Neural cell (in vitro differentiated cells): Measurements from ENCODE around the gene SMG6.

Experiments
- EP300 ChIP-seq: fragments of 450-650 bp; conservative IDR thresholded peaks from 2 replicates; pipeline ENCODE4 v1.6.1; 2014; ENCODE audit warnings: antibody characterized with exemption, mild to moderate bottlenecking, moderate library complexity; ENCODE audit not compliant: poor library complexity, severe bottlenecking
- EZH2 ChIP-seq: fragments of 200-600, 300-800 bp; shearing (Covaris generic), sonication (generic); IDR thresholded peaks from 2 replicates; pipeline ENCODE4 v1.6.1; 2014; ENCODE audit warnings: antibody characterized with exemption, low read length, borderline replicate concordance, mild to moderate bottlenecking; ENCODE audit not compliant: insufficient read depth, poor library complexity, severe bottlenecking
- MXI1 ChIP-seq: fragments of 450-650 bp; conservative IDR thresholded peaks from 2 replicates; pipeline ENCODE4 v1.6.1; 2014; ENCODE audit warnings: antibody characterized with exemption, mild to moderate bottlenecking; ENCODE audit not compliant: poor library complexity, severe bottlenecking
- POLR2AphosphoS5 ChIP-seq: IDR thresholded peaks from 2 replicates; pipeline ENCODE4 v1.6.1; 2012
- RAD21 ChIP-seq: fragments of 450-650 bp; conservative IDR thresholded peaks from 2 replicates; pipeline ENCODE4 v1.6.1; 2014; ENCODE audit warnings: antibody characterized with exemption, mild to moderate bottlenecking, moderate library complexity
- SMC3 ChIP-seq: fragments of 450-650 bp; conservative IDR thresholded peaks from 2 replicates; pipeline ENCODE4 v1.6.1; 2014; ENCODE audit warnings: antibody characterized with exemption, mild to moderate bottlenecking, moderate library complexity; ENCODE audit not compliant: poor library complexity
- TAF1 ChIP-seq: IDR thresholded peaks from 2 replicates; pipeline ENCODE4 v1.6.1; 2012; ENCODE audit warnings: low read depth
- TF ChIP-seq, protein P1 (sequence below): fragments of 450-650 bp; IDR thresholded peaks from 2 replicates; pipeline ENCODE4 v1.5.1; 2014; ENCODE audit warnings: antibody characterized with exemption, mild to moderate bottlenecking, moderate library complexity; ENCODE audit not compliant: poor library complexity, severe bottlenecking
- TF ChIP-seq, protein P2 (sequence below): IDR thresholded peaks from 2 replicates; pipeline ENCODE4 v1.6.1; 2012; ENCODE audit warnings: borderline replicate concordance

DNA sequence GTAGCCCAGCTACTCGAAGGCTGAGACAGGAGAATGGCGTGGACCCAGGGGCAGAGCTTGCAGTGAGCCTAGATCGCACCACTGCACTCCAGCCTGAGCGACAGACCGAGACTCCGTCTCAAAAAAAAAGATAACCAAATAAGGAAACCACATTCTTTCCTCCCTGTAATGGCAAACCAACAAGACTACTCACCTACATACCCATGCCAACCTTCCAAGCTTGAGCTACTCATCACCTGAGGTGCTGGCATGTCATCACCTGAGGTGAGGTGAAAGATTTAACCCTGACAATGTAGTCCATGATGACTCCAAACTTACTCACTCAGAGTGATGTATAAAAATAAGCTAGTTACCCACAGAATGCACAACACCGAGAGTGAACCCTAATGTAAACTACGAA lies 85.2 kb downstream of the SMG6 start:
- TF ChIP-seq, protein P1, sequence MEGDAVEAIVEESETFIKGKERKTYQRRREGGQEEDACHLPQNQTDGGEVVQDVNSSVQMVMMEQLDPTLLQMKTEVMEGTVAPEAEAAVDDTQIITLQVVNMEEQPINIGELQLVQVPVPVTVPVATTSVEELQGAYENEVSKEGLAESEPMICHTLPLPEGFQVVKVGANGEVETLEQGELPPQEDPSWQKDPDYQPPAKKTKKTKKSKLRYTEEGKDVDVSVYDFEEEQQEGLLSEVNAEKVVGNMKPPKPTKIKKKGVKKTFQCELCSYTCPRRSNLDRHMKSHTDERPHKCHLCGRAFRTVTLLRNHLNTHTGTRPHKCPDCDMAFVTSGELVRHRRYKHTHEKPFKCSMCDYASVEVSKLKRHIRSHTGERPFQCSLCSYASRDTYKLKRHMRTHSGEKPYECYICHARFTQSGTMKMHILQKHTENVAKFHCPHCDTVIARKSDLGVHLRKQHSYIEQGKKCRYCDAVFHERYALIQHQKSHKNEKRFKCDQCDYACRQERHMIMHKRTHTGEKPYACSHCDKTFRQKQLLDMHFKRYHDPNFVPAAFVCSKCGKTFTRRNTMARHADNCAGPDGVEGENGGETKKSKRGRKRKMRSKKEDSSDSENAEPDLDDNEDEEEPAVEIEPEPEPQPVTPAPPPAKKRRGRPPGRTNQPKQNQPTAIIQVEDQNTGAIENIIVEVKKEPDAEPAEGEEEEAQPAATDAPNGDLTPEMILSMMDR: no peak
- TF ChIP-seq EZH2 (no peak), SMC3 (no peak), POLR2AphosphoS5 (no peak), TAF1 (no peak), RAD21 (no peak), EP300 (no peak), MXI1 (no peak)
- TF ChIP-seq, protein P2, sequence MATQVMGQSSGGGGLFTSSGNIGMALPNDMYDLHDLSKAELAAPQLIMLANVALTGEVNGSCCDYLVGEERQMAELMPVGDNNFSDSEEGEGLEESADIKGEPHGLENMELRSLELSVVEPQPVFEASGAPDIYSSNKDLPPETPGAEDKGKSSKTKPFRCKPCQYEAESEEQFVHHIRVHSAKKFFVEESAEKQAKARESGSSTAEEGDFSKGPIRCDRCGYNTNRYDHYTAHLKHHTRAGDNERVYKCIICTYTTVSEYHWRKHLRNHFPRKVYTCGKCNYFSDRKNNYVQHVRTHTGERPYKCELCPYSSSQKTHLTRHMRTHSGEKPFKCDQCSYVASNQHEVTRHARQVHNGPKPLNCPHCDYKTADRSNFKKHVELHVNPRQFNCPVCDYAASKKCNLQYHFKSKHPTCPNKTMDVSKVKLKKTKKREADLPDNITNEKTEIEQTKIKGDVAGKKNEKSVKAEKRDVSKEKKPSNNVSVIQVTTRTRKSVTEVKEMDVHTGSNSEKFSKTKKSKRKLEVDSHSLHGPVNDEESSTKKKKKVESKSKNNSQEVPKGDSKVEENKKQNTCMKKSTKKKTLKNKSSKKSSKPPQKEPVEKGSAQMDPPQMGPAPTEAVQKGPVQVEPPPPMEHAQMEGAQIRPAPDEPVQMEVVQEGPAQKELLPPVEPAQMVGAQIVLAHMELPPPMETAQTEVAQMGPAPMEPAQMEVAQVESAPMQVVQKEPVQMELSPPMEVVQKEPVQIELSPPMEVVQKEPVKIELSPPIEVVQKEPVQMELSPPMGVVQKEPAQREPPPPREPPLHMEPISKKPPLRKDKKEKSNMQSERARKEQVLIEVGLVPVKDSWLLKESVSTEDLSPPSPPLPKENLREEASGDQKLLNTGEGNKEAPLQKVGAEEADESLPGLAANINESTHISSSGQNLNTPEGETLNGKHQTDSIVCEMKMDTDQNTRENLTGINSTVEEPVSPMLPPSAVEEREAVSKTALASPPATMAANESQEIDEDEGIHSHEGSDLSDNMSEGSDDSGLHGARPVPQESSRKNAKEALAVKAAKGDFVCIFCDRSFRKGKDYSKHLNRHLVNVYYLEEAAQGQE: no peak
